Measurements from ENCODE around the gene GSN. TPM values are rescaled to one million over a fixed set of nuclear protein-coding genes. Genes with fewer than 3 reads are reported as not detected.

Gene GSN
- total RNA-seq, 1 experiment from 2014 or later: 278 TPM

GRCh38 chr9:121309833-121310425 is 42.0 kb downstream of the GSN start:
- ChIA-PET POLR2A (no interaction called here), CTCF (no interaction called here)
- no peaks in the 10 kb centered on the region for H3K9me3 ChIP-seq (ENCODE audit: control insufficient read depth, insufficient read depth, low read depth, low read length)
- no peak overlapping the region for H3K27ac ChIP-seq (ENCODE audit: low read length)
- TF ChIP-seq SIN3A (IDR thresholded peaks at IDR 0.05; ENCODE audit: borderline replicate concordance, insufficient read depth, low read depth, low read length): no peak
- no peak for TF ChIP-seq POLR2AphosphoS5 (IDR thresholded peaks at IDR 0.05; ENCODE audit: low read depth, low read length)
- TF ChIP-seq, protein P1, sequence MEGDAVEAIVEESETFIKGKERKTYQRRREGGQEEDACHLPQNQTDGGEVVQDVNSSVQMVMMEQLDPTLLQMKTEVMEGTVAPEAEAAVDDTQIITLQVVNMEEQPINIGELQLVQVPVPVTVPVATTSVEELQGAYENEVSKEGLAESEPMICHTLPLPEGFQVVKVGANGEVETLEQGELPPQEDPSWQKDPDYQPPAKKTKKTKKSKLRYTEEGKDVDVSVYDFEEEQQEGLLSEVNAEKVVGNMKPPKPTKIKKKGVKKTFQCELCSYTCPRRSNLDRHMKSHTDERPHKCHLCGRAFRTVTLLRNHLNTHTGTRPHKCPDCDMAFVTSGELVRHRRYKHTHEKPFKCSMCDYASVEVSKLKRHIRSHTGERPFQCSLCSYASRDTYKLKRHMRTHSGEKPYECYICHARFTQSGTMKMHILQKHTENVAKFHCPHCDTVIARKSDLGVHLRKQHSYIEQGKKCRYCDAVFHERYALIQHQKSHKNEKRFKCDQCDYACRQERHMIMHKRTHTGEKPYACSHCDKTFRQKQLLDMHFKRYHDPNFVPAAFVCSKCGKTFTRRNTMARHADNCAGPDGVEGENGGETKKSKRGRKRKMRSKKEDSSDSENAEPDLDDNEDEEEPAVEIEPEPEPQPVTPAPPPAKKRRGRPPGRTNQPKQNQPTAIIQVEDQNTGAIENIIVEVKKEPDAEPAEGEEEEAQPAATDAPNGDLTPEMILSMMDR (IDR thresholded peaks at IDR 0.05): no peak
- no peak for TF ChIP-seq REST (IDR thresholded peaks at IDR 0.05; ENCODE audit: insufficient read depth in 1 of 2, low read depth in 2 of 2, low read length in 1 of 2)
- no peak for TF ChIP-seq TCF7L2 (IDR thresholded peaks at IDR 0.05; ENCODE audit: low read depth, low read length)
- BruUV-seq (replicated peaks): TSS peak; percentile 12
- H3K4me1 ChIP-seq (ENCODE audit: control insufficient read depth, insufficient read depth, low read length): no peaks in the 10 kb centered on the region
- intact Hi-C loops (cut with micrococcal nuclease; ENCODE audit: unreplicated experiment): no loop called here
- ATAC-seq: no peak
- H3K36me3 ChIP-seq (ENCODE audit: control insufficient read depth, insufficient read depth, low read length): peaks cover 14% of the 10 kb centered on the region
- no peak for DNase-seq (ENCODE audit: low read depth, low spot score)
- no peaks in the 10 kb centered on the region for H3K27me3 ChIP-seq (ENCODE audit: control insufficient read depth, insufficient read depth, low read length)
- H3K4me3 ChIP-seq (ENCODE audit: low read depth in 2 of 2, low read length in 2 of 2): no peak overlapping the region
- in situ Hi-C loops (cut with HindIII; ENCODE audit: low pct_unique_long_range_greater_than_20kb, low sequenced_read_pairs): no loop called here

GRCh38 chr9:121310571-121310970 is 42.6 kb downstream of the GSN start:
- no peak overlapping the region for H3K27ac ChIP-seq (ENCODE audit: low read length)
- DNase-seq (ENCODE audit: low read depth, low spot score): no peak
- no peak for TF ChIP-seq SIN3A (IDR thresholded peaks at IDR 0.05; ENCODE audit: borderline replicate concordance, insufficient read depth, low read depth, low read length)
- TF ChIP-seq POLR2AphosphoS5 (IDR thresholded peaks at IDR 0.05; ENCODE audit: low read depth, low read length): no peak
- no peak for TF ChIP-seq TCF7L2 (IDR thresholded peaks at IDR 0.05; ENCODE audit: low read depth, low read length)
- no peak overlapping the region for H3K4me3 ChIP-seq (ENCODE audit: low read depth in 2 of 2, low read length in 2 of 2)
- ChIA-PET POLR2A (no interaction called here), CTCF (no interaction called here)
- in situ Hi-C loops (cut with HindIII; ENCODE audit: low pct_unique_long_range_greater_than_20kb, low sequenced_read_pairs): no loop called here
- peaks cover 14% of the 10 kb centered on the region for H3K36me3 ChIP-seq (ENCODE audit: control insufficient read depth, insufficient read depth, low read length)
- H3K4me1 ChIP-seq (ENCODE audit: control insufficient read depth, insufficient read depth, low read length): no peaks in the 10 kb centered on the region
- intact Hi-C loops (cut with micrococcal nuclease; ENCODE audit: unreplicated experiment): no loop called here
- H3K27me3 ChIP-seq (ENCODE audit: control insufficient read depth, insufficient read depth, low read length): no peaks in the 10 kb centered on the region
- H3K9me3 ChIP-seq (ENCODE audit: control insufficient read depth, insufficient read depth, low read depth, low read length): no peaks in the 10 kb centered on the region
- no peak for ATAC-seq
- BruUV-seq (replicated peaks): no TSS peak

DNA sequence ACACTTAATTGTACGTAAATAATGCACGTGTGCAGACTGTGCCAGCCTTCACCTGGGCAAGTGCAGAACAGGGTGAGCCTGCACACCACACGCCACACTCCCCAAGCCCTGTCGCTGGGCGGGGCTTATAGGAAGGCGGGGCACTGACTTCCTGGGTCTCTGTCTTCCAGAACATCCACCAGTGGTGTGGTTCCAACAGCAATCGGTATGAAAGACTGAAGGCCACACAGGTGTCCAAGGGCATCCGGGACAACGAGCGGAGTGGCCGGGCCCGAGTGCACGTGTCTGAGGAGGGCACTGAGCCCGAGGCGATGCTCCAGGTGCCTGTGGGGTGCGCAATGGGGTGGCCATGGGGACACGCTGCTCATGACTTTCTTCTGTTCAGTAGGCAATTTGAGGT is 44.2 kb downstream of the GSN start:
- TF ChIP-seq TCF7L2 (IDR thresholded peaks at IDR 0.05; ENCODE audit: low read depth, low read length) (no peak), POLR2AphosphoS5 (IDR thresholded peaks at IDR 0.05; ENCODE audit: low read depth, low read length) (no peak), REST (IDR thresholded peaks at IDR 0.05; ENCODE audit: insufficient read depth in 1 of 2, low read depth in 2 of 2, low read length in 1 of 2) (no peak), SIN3A (IDR thresholded peaks at IDR 0.05; ENCODE audit: borderline replicate concordance, insufficient read depth, low read depth, low read length) (no peak)
- TF ChIP-seq, protein P1 (IDR thresholded peaks at IDR 0.05): no peak
- ATAC-seq (no peak), DNase-seq (ENCODE audit: low read depth, low spot score) (no peak)
- H3K36me3 ChIP-seq (ENCODE audit: control insufficient read depth, insufficient read depth, low read length): peaks cover 11% of the 10 kb centered on the region
- intact Hi-C loops (cut with micrococcal nuclease; ENCODE audit: unreplicated experiment) (no loop called here), in situ Hi-C loops (cut with HindIII; ENCODE audit: low pct_unique_long_range_greater_than_20kb, low sequenced_read_pairs) (no loop called here)
- H3K27me3 ChIP-seq (ENCODE audit: control insufficient read depth, insufficient read depth, low read length): no peaks in the 10 kb centered on the region
- H3K27ac ChIP-seq (ENCODE audit: low read length): no peak overlapping the region
- no TSS peak for BruUV-seq (replicated peaks)
- ChIA-PET CTCF (no interaction called here), POLR2A (no interaction called here)
- H3K9me3 ChIP-seq (ENCODE audit: control insufficient read depth, insufficient read depth, low read depth, low read length): no peaks in the 10 kb centered on the region
- no peaks in the 10 kb centered on the region for H3K4me1 ChIP-seq (ENCODE audit: control insufficient read depth, insufficient read depth, low read length)
- H3K4me3 ChIP-seq (ENCODE audit: low read depth in 2 of 2, low read length in 2 of 2): no peak overlapping the region
